ENCODE data around the gene GABBR2.
A peak's percentile ranks its signal among the peaks of the same experiment; 100 is the strongest.

Gene GABBR2

DNA sequence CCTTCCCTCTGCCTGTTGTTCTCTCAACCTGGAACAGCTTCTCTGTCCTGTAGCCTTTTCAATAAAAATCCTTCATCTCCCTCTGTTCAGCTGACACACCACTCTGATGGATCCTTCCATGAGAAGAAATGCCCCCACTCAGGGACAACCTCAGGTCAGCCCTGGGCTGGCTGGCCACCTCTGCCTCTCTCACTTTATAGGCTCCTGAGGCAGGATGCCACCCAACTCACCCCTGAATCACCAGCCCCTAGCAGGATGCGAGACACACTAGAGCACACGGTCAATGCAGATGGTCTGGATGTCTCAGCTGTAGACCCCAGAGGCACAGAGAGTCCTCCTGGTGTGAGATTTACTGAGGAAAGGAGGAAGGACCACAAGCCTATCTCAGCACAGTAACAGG lies 93.8 kb downstream of the GABBR2 start:
- no peak for TF ChIP-seq CTCF (conservative IDR thresholded peaks at IDR 0.05; ENCODE audit: low read depth, low read length)
- DNase-seq (ENCODE audit: low read depth), result no peak
- H3K4me3 ChIP-seq (ENCODE audit: low read depth, low read length), result no peak overlapping the region

DNA sequence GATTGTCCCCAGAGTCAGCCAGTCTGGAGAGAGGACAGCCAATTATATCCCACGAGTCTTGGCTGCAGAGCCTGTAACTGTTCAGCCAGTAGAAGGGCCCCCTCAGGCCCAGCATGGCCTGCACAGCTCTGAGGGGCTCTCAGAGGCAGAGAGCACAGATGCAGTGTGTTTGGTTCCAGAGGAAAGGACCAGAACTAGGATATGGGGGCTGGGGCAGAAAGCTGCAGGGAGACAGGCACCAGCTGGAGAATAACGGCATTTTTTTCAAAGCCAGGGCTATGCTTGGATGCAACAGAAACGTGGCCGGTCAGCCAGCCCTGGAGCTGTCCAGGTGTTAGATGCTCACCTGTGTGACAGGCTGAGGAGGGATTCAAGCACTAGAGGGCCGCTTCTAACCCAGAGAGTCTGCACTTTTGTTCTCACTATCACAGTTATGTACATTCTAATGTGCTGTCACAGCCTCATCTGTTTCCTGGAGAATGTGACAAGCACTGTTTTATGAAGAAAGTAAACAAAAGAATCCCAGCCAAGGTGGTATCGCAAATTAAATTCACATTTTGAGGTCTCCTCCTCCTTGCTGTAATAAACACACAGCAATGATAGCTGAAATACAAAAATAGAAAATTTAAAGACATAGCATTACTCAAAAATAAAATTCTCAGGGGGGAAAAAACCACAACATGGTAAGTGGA lies 96.5 kb downstream of the GABBR2 start:
- H3K4me3 ChIP-seq (ENCODE audit: low read depth, low read length), result no peak overlapping the region
- DNase-seq (ENCODE audit: low read depth), result no peak
- TF ChIP-seq CTCF (conservative IDR thresholded peaks at IDR 0.05; ENCODE audit: low read depth, low read length), result no peak

DNA sequence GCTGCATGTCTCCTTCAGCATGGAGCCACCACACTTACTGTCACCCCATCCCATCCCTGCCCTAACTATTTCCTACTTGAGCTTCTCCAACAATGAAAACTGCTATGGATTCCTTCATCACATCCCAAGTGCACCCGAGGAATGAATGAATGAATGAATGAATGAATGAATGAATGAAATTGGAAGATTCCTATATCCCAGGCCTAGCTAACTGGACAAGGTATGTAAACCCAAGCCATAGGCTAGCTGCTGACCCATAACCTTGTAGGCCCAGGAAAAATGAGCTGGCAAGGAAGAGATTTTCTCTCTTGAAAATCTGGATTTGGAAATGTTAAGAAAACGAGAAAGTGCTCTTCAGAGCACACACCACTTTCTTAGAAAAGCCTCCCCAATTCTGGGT lies 97.4 kb downstream of the GABBR2 start:
- DNase-seq (ENCODE audit: low read depth), result no peak
- TF ChIP-seq CTCF (conservative IDR thresholded peaks at IDR 0.05; ENCODE audit: low read depth, low read length), result no peak
- H3K4me3 ChIP-seq (ENCODE audit: low read depth, low read length), result no peak overlapping the region

GRCh38 chr9:98610711-98611110 lies 98.0 kb downstream of the GABBR2 start:
- no peak overlapping the region for H3K4me3 ChIP-seq (ENCODE audit: low read depth, low read length)
- no peak for DNase-seq (ENCODE audit: low read depth)
- no peak for TF ChIP-seq CTCF (conservative IDR thresholded peaks at IDR 0.05; ENCODE audit: low read depth, low read length)

- no peak overlapping the region for H3K4me3 ChIP-seq (ENCODE audit: low read depth, low read length)
- no peak for TF ChIP-seq CTCF (conservative IDR thresholded peaks at IDR 0.05; ENCODE audit: low read depth, low read length)
- DNase-seq (ENCODE audit: low read depth), result no peak
Observed at GRCh38 chr9:98610211-98610610, 98.5 kb downstream of the GABBR2 start.

DNA sequence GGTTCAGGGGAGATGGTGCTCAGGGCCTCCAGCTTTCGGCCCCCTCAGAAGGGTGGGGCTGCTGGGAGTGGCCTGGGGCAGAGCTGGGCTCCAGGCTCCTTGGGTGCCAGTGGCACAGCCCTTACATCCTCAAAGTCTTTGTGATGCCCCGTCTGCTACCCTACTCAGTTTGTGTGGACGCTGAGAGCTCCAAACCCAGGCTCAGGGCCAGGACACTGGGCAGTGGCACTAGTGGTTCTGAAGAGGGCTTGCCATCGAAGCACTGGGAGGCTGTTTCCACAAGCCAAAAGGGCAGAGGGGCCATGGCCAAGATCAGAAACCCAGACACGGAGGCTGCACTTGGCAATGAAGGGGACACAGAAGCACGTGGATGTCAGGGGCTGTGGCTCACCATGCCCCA lies 99.1 kb downstream of the GABBR2 start:
- TF ChIP-seq CTCF (conservative IDR thresholded peaks at IDR 0.05; ENCODE audit: low read depth, low read length), result no peak
- no peak overlapping the region for H3K4me3 ChIP-seq (ENCODE audit: low read depth, low read length)
- DNase-seq (ENCODE audit: low read depth), result no peak

GRCh38 chr9:98607787-98608186 lies 100.9 kb downstream of the GABBR2 start:
- no peak for TF ChIP-seq CTCF (conservative IDR thresholded peaks at IDR 0.05; ENCODE audit: low read depth, low read length)
- no peak overlapping the region for H3K4me3 ChIP-seq (ENCODE audit: low read depth, low read length)
- peak; percentile 73 for DNase-seq (ENCODE audit: low read depth)
